OCI-M2 (cell line): ENCODE data around the gene YY1.
"Not testable (repeated sequence)": the region's sequence is repeated elsewhere in the genome, so short reads cannot be mapped to it uniquely, and the experiment has no call there.

Source experiments
- DNase-seq: peaks from one replicate; lab custom pipeline; 2025; ENCODE audit not compliant: unreplicated experiment; lab: John Stamatoyannopoulos, UW

YY1 gene

DNA sequence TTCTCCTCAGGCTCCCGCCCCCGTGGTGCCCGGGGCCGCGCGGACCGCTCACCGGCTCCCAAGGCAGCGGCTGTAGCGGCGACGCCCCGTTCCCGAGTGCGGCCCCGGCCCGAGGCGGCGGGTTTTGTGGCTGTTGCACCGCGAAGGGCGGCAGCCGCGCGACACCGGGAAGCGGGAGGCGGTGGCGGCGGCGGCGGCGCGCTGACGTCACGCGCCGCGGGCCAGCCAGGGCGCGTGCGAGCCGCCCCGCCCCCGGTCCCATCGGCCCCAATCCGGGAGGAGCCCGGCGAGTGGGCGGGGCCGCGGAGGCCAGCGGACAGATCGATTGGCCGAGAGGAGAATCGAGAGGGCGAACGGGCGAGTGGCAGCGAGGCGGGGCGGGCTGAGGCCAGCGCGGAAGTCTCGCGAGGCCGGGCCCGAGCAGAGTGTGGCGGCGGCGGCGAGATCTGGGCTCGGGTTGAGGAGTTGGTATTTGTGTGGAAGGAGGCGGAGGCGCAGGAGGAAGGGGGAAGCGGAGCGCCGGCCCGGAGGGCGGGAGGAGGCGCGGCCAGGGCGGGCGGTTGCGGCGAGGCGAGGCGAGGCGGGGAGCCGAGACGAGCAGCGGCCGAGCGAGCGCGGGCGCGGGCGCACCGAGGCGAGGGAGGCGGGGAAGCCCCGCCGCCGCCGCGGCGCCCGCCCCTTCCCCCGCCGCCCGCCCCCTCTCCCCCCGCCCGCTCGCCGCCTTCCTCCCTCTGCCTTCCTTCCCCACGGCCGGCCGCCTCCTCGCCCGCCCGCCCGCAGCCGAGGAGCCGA lies at the start of gene YY1:
TSS of gene YY1 (plus strand) at position 726 of the 792 bp plus-strand sequence. CDS start 101 bp downstream, outside the sequence.
- peak; percentile 85 for DNase-seq

DNA sequence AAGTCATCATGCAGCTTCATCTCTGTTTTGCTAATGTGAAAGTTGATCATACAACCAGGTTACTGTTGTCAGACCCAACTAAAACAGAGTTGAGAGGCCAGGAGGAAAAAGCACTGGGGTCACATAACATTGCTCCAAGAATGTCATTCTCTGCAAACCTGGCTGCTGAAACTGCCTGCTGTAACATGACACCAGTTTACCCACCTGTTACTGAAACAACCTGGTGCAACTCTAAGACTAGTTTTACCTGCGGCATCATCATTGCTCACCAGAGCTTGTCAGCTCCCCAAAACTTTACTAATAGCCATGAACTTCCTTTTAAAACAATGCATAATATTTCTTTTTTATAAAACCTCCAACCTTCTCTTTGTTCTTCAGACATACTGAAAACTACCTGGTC lies 48.8 kb upstream of the YY1 start:
- no peak for DNase-seq

DNA sequence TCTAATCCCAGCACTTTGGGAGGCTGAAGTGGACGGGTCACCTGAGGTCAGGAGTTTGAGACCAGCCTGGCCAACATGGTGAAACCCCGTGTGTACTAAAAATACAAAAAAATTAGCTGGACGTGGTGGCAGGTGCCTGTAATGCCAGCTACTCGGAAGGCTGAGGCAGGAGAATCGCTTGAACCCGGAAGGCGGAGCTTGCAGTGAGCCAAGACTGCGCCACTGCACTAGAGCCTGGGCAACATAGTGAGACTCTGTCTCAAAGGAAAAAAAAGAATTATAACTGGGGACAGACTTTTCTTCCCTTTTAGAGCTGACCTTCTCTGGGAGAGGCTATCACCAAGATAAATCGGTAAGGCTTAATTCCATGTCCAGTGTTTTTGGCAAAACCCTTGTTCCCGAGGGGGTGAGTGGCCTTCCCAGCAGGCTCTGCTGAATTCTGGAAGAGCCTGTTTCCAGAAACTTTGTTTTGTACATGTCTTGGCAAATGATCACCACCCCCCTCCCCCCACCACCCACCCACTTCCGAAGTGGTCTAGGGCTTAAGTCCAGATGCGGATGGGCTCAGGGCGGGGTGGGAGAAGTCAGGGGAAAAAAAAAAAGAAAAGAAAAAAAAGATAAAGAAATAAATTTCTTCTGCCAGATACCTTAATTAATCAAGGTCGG lies 47.2 kb upstream of the YY1 start:
- no peak for DNase-seq

DNA sequence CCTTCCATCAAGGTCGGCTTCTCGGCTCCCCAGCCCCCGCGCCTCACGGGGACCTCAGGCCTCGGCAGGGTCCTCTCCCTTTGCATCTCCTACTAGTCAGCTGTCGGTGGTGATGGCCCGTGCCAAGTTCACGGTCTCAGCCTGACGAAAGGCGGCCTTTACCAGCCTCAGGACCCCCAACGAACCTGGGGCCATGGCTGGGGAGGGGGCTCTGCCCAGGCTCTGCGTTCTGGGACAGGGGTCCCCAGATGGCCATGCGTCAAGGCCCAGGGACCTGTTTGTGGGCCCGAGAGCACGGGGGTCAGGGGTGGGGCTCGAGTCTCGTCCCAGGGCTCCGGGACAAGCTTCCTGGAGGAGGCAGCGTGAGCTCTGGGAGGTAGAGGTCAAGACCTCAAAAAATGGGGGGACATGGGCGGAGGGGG lies 46.7 kb upstream of the YY1 start:
- no peak for DNase-seq

DNA sequence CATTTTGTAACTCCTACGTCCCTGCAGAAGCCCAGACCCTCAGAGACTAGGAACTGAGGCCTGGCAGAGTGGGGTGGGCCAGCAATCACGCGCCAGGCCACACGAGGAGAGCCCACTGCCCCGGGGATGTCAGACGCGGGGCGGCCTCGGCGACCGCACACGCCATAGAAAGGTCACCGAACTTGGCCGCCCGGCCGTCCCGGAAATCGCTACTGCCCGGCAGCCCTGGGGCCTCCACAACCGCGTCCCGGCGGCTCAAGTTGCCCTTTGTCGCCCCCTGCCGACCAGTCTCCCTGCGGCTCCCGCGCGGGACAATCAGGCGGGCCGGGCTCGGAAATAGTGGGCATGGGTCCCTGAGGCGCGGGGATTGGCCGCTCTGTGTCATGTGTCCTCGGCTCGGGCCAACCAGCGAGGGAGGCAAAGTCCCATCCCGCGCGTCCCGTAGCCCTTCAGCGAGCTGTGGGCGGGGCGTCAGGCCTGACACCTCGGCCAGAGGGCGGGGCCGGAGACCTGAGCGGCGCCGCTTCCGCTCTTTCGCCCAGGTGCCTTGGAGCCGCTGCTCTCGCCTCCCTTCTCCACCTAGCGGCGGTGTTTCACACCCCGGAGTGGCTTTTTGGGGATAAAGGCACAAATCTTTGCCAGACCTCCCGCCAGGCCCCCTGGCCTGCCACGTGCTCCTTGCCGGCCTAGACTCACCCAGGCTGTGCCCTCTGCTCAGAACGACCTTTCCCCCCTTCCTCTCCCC lies 46.1 kb upstream of the YY1 start:
- peak; percentile 92 for DNase-seq

DNA sequence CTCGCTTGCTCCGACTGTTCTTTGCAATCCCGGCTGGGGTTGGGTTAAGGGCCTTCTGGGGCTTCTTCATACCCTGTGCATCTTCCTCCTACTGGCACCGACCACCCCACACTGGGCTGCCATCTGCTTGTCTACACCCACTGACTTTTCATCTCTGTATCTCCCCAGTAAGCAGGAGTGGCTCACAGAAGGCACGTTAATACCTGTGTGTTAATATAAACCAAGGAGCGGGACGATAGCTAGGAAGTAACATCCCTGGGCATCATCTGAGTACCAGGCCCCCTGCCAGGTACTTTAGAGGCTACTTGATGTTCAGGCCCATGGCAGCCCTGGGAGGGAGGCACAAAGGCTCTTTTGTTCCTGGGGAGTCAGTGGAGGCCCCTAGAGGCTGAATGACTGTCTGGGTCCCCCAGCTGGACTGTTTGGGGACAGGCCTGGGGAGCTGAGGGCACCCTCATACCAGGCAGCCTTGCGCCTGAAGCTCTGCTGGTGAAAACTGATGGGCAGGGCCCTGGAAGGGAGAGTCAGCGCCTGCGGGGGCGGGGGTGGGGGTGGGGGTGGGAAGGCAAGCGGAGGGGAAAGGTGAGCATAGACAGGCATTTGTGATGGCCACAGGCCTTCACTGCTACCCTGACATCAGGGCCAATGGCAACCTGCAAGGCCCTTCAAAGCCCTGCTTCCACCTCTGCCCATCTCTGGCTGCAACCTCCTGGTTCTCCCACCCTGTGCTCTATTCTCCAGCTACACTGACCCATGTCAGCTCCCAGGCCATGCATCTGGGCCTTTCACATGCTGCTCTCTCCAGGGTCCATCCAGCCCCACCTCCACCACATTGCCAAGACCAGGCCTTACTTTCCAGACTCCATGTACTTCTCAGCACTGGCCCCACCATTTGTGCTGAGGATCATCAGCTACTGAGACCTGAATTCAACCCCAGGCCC lies 45.3 kb upstream of the YY1 start:
- no peak for DNase-seq

DNA sequence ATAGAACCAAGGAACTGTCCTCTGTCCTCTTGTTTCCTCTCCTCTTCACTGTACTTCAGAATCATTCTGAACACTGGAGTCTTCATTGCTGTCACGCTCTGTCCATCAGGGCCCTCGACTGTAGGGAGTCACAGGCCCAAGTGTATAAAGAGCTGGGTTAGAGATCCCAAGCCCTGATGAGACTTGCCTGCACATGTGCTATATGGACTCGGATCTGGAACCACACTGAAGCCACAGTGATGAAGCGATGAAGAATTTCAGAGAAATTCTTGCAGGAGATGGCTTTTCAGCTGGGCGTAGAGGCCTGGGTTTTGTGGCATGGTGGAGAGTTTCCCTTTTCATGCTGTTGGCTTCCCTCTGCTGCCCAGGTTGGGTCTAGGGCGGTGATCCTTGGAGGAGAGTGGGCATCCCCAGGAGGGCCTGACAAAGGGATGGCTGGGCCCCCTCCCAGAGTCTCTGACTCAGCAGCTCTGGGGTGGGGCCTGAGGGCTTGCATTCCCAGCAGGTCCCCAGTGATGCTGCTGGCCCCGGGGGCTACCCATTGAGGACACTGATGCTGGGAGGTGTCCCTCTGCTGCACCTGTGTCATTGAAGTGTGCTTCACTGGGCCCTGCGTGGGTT lies 39.6 kb upstream of the YY1 start:
- no peak for DNase-seq

DNA sequence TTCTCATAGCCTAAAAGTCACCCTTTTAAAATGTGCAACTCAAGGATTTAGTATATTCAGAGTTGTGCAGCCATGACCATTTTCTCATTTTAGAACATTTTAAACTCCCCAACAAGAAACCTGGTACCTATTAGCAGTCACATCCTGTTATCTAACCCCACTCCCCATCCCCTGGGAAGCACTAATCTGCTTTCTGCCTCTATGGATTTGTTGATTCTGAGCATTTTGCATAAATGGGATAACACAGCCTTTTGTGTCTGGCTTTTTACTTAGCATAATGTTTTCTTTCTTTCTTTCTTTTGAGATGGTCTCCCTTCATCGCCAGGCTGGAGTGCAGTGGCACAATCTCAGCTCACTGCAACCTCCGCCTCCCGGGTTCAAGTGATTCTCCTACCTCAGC lies 38.6 kb upstream of the YY1 start:
- no peak for DNase-seq

DNA sequence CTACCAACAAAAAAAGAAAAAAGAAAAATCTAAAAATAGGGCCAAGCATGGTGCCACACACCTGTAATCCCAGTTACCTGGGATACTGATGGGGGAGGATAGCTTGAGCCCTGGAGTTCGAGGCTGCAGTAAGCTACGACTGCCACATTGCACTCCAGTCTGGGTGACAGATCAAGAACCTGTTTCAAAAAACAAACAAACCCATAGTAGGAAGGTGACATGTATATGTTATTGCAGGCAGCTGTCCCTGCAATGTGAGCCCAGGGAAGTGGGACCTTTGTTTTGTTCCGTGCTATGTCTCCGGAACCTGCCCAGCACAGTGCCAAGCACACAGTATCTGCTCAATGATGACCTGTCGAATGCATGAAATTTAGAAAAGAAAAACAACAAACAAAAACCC lies 37.2 kb upstream of the YY1 start:
- DNase-seq = no peak

DNA sequence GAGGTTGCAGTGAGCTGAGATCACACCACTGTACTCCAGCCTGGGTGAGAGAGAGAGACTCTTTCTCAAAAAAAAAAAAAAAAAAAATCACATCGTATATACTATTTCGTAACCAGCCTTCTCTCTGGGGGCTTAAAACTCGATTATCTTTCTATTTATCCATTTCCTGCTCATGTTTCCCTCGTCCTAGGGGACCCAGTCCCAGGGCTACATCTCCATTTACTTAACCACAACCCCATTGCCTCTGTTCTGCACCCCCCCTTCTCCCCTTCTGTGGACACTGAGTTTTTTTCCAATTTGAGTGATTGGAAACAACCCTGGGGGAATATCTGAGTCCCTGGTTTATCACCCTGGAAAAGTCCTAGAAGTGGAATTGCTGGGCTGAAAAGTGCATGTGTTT lies 36.2 kb upstream of the YY1 start:
- no peak for DNase-seq

DNA sequence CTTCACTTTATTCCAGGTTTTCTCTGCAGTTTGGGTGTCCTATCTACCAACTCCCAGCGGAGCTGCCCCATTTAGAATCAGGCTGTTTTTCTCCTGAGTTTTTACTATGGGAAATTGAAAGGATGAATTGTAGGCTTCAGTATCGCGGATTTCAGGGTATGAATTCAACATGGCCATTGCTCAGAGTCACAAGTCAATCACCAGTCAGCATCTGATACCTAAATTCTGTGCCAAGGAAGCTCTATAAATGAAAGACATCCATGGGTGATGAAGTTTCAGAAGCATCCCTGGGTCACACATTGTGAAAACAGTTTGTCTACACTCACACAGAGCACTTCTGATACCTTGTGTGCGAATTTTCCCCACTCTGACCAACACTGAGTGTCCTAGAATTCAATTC lies 35.8 kb upstream of the YY1 start:
- DNase-seq = no peak

DNA sequence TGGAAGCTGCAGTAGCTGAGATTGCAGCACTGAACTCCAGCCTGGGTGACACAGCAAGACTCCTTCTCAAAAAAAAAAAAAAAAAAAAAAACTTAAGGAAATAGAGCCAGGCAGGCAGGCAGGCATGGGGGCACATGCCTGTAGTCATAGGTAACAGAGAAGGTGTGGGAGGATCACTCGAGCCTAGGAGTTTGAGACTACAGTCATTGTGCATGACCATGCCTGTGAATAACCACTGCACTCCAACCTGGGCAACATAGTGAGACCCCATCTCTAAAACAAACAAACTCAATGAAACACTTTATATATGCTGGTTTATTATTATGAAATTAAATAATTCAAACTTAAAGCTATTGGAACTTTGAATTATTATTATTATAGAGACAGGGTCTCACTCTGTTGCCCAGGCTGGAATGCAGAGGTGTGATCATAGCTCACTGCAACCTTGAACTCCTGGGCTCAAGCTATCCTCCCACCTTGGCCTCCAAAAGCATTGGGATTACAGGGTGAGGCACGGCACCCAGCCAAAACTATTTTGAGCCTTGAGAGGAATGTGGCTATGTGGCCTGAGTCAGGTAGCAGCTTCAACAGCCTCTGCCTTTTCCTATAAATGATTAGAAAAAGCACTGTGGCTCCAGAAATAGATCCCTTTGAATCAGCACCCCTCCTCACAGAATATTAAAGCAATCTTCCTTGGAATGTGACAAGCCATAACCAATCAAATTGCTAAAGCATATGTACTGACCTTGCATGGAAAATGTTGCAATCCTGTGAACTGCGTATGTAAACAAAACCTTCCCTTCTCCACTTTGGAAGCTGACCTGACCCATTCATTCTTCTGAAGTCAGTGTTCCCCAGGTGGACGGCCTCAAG lies 34.7 kb upstream of the YY1 start:
- DNase-seq = no peak

DNA sequence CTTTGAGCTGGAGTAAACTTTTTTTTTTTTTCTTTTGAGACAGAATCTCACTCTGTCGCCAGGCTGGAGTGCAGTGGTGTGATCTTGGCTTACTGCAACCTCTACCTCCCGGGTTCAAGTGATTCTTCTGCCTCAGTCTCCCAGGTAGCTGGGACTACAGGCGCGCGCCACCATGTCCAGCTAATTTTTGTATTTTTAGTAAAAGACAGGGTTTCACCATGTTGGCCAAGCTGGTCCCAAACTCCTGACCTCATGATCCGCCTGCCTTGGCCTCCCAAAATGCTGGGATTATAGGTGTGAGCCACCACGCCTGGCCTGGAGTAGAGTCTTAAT lies 34.1 kb upstream of the YY1 start:
- not testable (repeated sequence) for DNase-seq

DNA sequence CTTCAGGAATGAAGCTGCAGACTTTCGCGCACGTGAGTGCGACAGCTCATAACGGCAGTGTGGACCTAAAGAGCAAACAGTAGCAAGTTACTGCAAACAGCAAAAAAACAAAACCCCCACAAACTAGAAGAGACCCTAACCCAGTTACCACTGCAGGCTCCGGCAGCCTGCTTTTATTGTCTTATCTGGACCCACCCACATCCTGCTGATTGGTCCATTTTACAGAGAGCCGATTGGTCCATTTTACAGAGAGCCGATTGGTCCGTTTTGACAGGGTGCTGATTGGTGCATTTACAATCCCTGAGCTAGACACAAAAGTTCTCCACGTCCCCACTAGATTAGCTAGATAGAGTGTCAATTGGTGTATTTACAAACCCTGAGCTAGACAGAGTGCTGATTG lies 31.4 kb upstream of the YY1 start:
- DNase-seq = not testable (repeated sequence)

DNA sequence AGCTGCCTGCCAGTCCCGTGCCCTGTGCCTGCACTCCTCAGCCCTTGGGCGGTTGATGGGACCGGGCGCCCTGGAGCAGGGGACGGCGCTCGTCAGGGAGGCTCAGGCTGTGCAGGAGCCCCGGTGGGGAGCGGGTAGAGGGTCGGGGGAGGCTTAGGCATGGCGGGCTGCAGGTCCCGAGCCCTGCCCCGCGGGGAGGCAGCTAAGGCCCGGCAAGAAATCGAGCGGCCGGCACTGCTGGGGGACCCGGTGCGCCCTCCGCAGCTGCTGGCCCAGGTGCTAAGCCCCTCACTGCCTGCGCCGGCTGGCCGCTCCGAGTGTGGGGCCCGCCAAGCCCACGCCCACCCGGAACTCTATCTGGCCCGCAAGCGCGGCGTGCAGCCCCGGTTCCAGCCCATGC lies 30.8 kb upstream of the YY1 start:
- DNase-seq = not testable (repeated sequence)

DNA sequence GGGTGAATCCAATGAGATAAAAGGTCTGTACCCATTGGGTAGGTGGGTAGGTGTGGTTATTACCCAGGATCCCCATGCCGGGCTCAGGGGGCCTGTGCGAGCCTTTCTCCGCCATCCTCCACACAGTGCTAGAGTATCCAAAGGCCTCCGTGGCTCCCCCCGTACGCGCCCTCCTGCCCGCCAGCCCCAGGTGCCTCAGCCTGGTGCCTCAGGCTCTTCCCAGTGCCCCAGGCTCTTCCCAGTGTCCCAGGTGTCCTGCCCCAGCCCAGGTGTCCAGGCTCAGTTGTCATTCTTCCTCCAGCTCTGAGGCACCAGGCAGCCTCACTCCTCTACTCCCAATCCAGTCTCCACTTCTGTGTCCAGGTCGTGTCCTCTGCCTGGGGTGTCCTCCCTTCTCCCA lies 27.6 kb upstream of the YY1 start:
- no peak for DNase-seq

DNA sequence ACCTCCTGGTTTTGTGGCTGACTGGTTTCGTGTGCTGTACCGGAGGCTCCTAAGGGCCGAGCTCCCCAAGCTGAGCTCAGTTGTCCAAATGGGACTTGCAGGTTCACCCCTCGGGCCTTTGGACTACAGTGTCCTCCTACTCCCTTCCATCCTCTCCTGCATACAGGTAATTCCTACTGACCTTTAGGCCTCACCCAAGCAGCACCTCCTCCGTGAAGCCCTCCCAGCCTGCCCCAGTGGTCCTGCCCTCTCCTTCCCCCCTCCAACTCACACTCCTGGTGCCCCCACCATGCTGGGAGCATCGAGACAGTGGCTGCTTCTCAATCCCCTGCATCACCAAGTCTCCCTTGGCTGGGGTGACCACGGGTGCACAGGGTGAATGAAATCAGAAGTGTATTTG lies 27.1 kb upstream of the YY1 start:
- no peak for DNase-seq

DNA sequence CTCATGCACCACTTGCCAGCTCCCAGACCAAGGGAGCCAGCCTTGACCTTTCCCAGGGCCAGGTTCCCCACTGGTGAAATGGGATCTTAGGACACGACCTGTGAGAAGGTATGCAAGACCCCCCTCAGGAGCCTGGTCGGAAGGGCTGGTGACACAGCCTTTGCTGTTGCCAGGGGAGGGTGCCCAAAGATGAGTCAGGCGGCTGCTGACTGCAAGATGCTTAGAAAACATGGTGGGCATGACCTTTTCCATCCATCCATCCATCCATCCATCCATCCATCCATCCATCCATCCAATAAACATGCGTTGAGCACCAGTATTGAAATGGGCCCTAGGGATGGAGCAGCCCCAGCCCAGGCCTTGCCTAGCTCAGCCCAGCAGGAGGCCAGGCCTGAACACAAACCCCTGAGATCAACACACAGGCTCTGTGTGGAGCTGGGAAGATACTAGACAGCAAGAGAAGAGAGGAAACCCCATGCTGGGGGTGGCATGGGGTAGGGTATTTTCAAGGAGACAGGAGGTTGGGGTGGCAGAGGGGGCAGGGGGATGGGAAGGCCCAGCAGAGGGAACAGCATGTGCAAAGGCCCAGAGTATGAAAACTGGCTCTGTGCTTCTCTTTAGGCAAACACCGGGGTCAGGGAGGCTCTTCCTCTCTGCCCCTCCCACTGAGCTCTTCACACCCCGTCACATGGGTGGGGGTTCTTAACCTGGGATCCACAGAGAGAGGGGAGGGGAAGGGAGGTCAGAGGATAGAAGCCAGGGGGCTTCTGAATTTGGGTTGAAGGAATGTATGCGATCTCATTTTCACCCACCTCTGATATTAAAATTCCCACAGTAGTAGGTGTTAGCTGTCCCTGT lies 26.2 kb upstream of the YY1 start:
- DNase-seq = no peak

DNA sequence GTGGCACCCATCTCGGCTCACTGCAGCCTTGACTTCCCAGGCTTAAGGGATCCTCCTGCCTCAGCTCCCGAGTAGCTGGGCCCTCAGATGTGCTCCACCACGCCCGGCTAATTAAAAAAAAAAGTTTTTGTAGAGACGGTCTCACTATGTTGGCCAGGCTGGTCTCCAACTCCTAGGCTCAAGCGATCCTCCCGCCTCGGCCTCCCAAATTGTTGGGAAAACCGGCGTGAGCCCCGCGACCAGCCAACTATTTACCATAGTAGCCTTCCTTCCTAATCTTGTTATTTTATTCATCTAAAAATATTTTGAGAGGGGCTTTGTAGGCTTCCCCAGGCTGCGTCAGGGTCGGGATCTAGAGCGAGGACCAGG lies 25.4 kb upstream of the YY1 start:
- DNase-seq = no peak
